OCI-LY1 (cell line): ENCODE measurements around the gene CCDC32.

Experiments used
- H2AFZ ChIP-seq: fragments of 200-600 bp; sonication (generic), shearing (Covaris generic); 2 replicates; pipeline ENCODE4 v1.6.0; 2014; ENCODE audit warnings: antibody characterized with exemption, mild to moderate bottlenecking, low read length
- H3F3A ChIP-seq: fragments of 200-600 bp; sonication (generic), shearing (Covaris generic); 2 replicates; pipeline ENCODE4 v1.6.0; 2014; ENCODE audit warnings: mild to moderate bottlenecking, antibody characterized with exemption, low read length, moderate library complexity; ENCODE audit not compliant: insufficient read depth
- H3K27ac ChIP-seq: fragments of 200-600 bp; sonication (generic); 2 replicates; pipeline ENCODE4 v1.5.1; 2014; ENCODE audit warnings: low read length, mixed run types, mild to moderate bottlenecking, low read depth; ENCODE audit not compliant: poor library complexity, severe bottlenecking
- H3K27me3 ChIP-seq: fragments of 200-600 bp; sonication (generic); 2 replicates; pipeline ENCODE4 v1.6.0; 2014; ENCODE audit warnings: antibody characterized with exemption, mild to moderate bottlenecking, low read length, moderate library complexity; ENCODE audit not compliant: insufficient read depth
- H3K36me3 ChIP-seq: fragments of 200-600 bp; sonication (generic); 2 replicates; pipeline ENCODE4 v1.6.1; 2014; ENCODE audit warnings: mild to moderate bottlenecking, antibody characterized with exemption, low read length, moderate library complexity, mixed read lengths; ENCODE audit not compliant: insufficient read depth
- H3K4me1 ChIP-seq: fragments of 200-600 bp; sonication (generic); 2 replicates; pipeline ENCODE4 v1.5.1; 2014; ENCODE audit warnings: mild to moderate bottlenecking, low read length, moderate library complexity; ENCODE audit not compliant: insufficient read depth, severe bottlenecking
- H3K4me2 ChIP-seq: fragments of 200-600 bp; sonication (generic), shearing (Covaris generic); 2 replicates; pipeline ENCODE4 v1.6.1; 2014; ENCODE audit warnings: low read length
- H3K4me3 ChIP-seq: fragments of 200-600 bp; sonication (generic); 2 replicates; pipeline ENCODE4 v1.5.1; 2014; ENCODE audit warnings: low read length, low read depth, mild to moderate bottlenecking, mixed read lengths; ENCODE audit not compliant: poor library complexity, severe bottlenecking
- H3K79me2 ChIP-seq: fragments of 200-600 bp; shearing (Covaris generic); 2 replicates; pipeline ENCODE4 v1.6.1; 2016; ENCODE audit warnings: mixed run types, low read length, mixed read lengths; ENCODE audit not compliant: insufficient read depth
- H3K9ac ChIP-seq: fragments of 200-600 bp; sonication (generic), shearing (Covaris generic); 2 replicates; pipeline ENCODE4 v1.6.1; 2014; ENCODE audit warnings: mild to moderate bottlenecking, low read length, mixed read lengths
- H3K9me2 ChIP-seq: fragments of 200-600 bp; sonication (generic), shearing (Covaris generic); 2 replicates; pipeline ENCODE4 v1.6.1; 2014; ENCODE audit warnings: low read depth, mild to moderate bottlenecking, low read length, mixed read lengths
- H3K9me3 ChIP-seq: fragments of 200-600 bp; shearing (Covaris generic); 2 replicates; pipeline ENCODE4 v1.6.1; 2014; ENCODE audit warnings: low read length, mixed read lengths
- H4K20me1 ChIP-seq: fragments of 200-600 bp; sonication (generic), shearing (Covaris generic); 2 replicates; pipeline ENCODE4 v1.6.0; 2016; ENCODE audit warnings: mild to moderate bottlenecking, low read length; ENCODE audit not compliant: insufficient read depth
- EZH2 ChIP-seq: fragments of 200-600 bp; sonication (generic), shearing (Covaris generic); IDR thresholded peaks from 2 replicates; pipeline ENCODE4 v1.8.0; 2017; ENCODE audit warnings: borderline replicate concordance, mixed run types, mild to moderate bottlenecking, antibody characterized with exemption, low read length, moderate library complexity, mixed read lengths
- TF ChIP-seq, protein P1 (sequence below): fragments of 200-600 bp; sonication (generic), shearing (Covaris generic); IDR thresholded peaks from 2 replicates; pipeline ENCODE4 v1.5.1; 2017; ENCODE audit warnings: mild to moderate bottlenecking, antibody characterized with exemption, low read length, moderate library complexity, mixed read lengths

Gene CCDC32

GRCh38 chr15:40533763-40534364 lies 31.0 kb downstream of the CCDC32 start:
- Histone ChIP-seq H3F3A (no peaks in the 10 kb centered on the region), H3K36me3 (no peaks in the 10 kb centered on the region; the same call in 1 of the 2 replicates), H3K27ac (no peak overlapping the region), H4K20me1 (no peaks in the 10 kb centered on the region), H3K4me3 (no peak overlapping the region), H3K9me2 (no peaks in the 10 kb centered on the region), H3K27me3 (no peaks in the 10 kb centered on the region), H3K4me2 (no peak overlapping the region), H3K9me3 (no peaks in the 10 kb centered on the region), H2AFZ (no peak overlapping the region), H3K79me2 (no peaks in the 10 kb centered on the region), H3K4me1 (no peaks in the 10 kb centered on the region), H3K9ac (no peak overlapping the region)
- no peak for TF ChIP-seq EZH2
- TF ChIP-seq, protein P1, sequence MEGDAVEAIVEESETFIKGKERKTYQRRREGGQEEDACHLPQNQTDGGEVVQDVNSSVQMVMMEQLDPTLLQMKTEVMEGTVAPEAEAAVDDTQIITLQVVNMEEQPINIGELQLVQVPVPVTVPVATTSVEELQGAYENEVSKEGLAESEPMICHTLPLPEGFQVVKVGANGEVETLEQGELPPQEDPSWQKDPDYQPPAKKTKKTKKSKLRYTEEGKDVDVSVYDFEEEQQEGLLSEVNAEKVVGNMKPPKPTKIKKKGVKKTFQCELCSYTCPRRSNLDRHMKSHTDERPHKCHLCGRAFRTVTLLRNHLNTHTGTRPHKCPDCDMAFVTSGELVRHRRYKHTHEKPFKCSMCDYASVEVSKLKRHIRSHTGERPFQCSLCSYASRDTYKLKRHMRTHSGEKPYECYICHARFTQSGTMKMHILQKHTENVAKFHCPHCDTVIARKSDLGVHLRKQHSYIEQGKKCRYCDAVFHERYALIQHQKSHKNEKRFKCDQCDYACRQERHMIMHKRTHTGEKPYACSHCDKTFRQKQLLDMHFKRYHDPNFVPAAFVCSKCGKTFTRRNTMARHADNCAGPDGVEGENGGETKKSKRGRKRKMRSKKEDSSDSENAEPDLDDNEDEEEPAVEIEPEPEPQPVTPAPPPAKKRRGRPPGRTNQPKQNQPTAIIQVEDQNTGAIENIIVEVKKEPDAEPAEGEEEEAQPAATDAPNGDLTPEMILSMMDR = no peak

- Histone ChIP-seq H3K9ac (no peak overlapping the region), H4K20me1 (no peaks in the 10 kb centered on the region), H3K4me2 (no peak overlapping the region), H3K9me3 (no peaks in the 10 kb centered on the region), H3K4me1 (no peaks in the 10 kb centered on the region), H3K36me3 (no peaks in the 10 kb centered on the region), H2AFZ (no peak overlapping the region), H3K9me2 (no peaks in the 10 kb centered on the region), H3K27ac (no peak overlapping the region), H3F3A (no peaks in the 10 kb centered on the region), H3K79me2 (no peaks in the 10 kb centered on the region), H3K4me3 (no peak overlapping the region), H3K27me3 (no peaks in the 10 kb centered on the region)
- TF ChIP-seq EZH2 = no peak
- TF ChIP-seq, protein P1 = no peak
These were observed 36.0 kb downstream of the CCDC32 start for GRCh38 chr15:40528801-40529200.

- Histone ChIP-seq H3K9me3 (no peaks in the 10 kb centered on the region), H3K4me1 (no peaks in the 10 kb centered on the region), H4K20me1 (no peaks in the 10 kb centered on the region), H3K9me2 (no peaks in the 10 kb centered on the region), H3K27me3 (no peaks in the 10 kb centered on the region), H3K36me3 (no peaks in the 10 kb centered on the region), H2AFZ (no peak overlapping the region), H3F3A (peaks cover 3% of the 10 kb centered on the region; the same call in 1 of the 2 replicates), H3K27ac (no peak overlapping the region), H3K79me2 (no peaks in the 10 kb centered on the region), H3K9ac (no peak overlapping the region), H3K4me2 (no peak overlapping the region), H3K4me3 (no peak overlapping the region)
- TF ChIP-seq EZH2 = no peak
- TF ChIP-seq, protein P1 = no peak
These were observed 39.0 kb downstream of the CCDC32 start for GRCh38 chr15:40525855-40526254.
